Bronchus fibroblast of lung (primary cell): ENCODE data around the gene KCNH2. TPM values are rescaled to one million over a fixed set of nuclear protein-coding genes. Genes with fewer than 3 reads are reported as not detected.

Experiments
- total RNA-seq: library from RNA; depleted of rRNA; stranded (reverse); fragments of >200 nt; gene quantifications from 2 replicates; pipeline ENCODE4 v1.2.3, GENCODE V29; 2015

Gene KCNH2
- total RNA-seq: 0.15 TPM in 1 of 2 replicates, not detected in the other

GRCh38 chr7:150978126-150978789, at the start of gene KCNH2:
KCNH2 (minus strand) TSS chr7:150978321; CDS start chr7:150977913, 408 bp downstream.

GRCh38 chr7:151024435-151025056, 46.4 kb upstream of the KCNH2 start, which contains the start of gene ATG9B:
ATG9B (minus strand) TSS chr7:151024494; CDS start chr7:151024423, 71 bp downstream.

GRCh38 chr7:150990416-150991186, 12.5 kb upstream of the KCNH2 start, which contains the start of gene NOS3:
NOS3 (plus strand) TSS chr7:150991017; CDS start chr7:150993804, 2,787 bp downstream.

Other genes starting within 250 kb of the KCNH2 start
- gene GIMAP5, start 240.9 kb downstream of the KCNH2 start, total RNA-seq: not detected in 2 replicates
- gene TMEM176B, start 178.0 kb downstream of the KCNH2 start, total RNA-seq: 0.30 TPM in 1 of 2 replicates, not detected in the other
- 0.15 and 0.50 TPM in 2 replicates for gene TMEM176A, start 177.6 kb downstream of the KCNH2 start, total RNA-seq
- gene AOC1, start 125.8 kb downstream of the KCNH2 start, total RNA-seq: not detected in 2 replicates
- 4.3 and 4.9 TPM in 2 replicates for gene NOS3, start 12.7 kb upstream of the KCNH2 start, total RNA-seq
- gene ATG9B, start 46.2 kb upstream of the KCNH2 start, total RNA-seq: 0.15 TPM in 1 of 2 replicates, not detected in the other
- gene ABCB8, start 50.1 kb upstream of the KCNH2 start, total RNA-seq: 41.2 and 44.2 TPM in 2 replicates
- under 0.01 and 0.17 TPM in 2 replicates for gene ASIC3, start 70.2 kb upstream of the KCNH2 start, total RNA-seq
- gene CDK5, start 79.6 kb upstream of the KCNH2 start, total RNA-seq: 18.7 and 23.5 TPM in 2 replicates
- 68.6 and 91.9 TPM in 2 replicates for gene SLC4A2, start 81.3 kb upstream of the KCNH2 start, total RNA-seq
- gene FASTK, start 102.5 kb upstream of the KCNH2 start, total RNA-seq: 69.6 and 71.1 TPM in 2 replicates
- 75.5 and 79.1 TPM in 2 replicates for gene TMUB1, start 105.2 kb upstream of the KCNH2 start, total RNA-seq
- gene AGAP3, start 108.2 kb upstream of the KCNH2 start, total RNA-seq: 29.9 and 33.4 TPM in 2 replicates
- not detected in 2 replicates for gene GBX1, start 189.4 kb upstream of the KCNH2 start, total RNA-seq
- not detected in 2 replicates for gene ASB10, start 208.9 kb upstream of the KCNH2 start, total RNA-seq
- not detected in 2 replicates for gene H2BK1, start 232.2 kb upstream of the KCNH2 start, total RNA-seq
- 63.2 and 67.9 TPM in 2 replicates for gene ABCF2, start 248.9 kb upstream of the KCNH2 start, total RNA-seq